Activated CD8-positive, alpha-beta T cell treated with anti-CD3 and anti-CD28 coated beads for 36 hours (primary cell): ENCODE measurements around the gene KRT34. TPM values are rescaled to one million over a fixed set of nuclear protein-coding genes. Genes with fewer than 3 reads are reported as not detected.
"Not testable (repeated sequence)": the region's sequence is repeated elsewhere in the genome, so short reads cannot be mapped to it uniquely, and the experiment has no call there.

Source experiments
- ATAC-seq: fragments of 200-7000 bp; cut with Tn5 transposase; one replicate; pipeline ENCODE4 v1.10.0; 2021; ENCODE audit warnings: mild to moderate bottlenecking, moderate library complexity
- CTCF ChIA-PET: fragments of 350-600 bp; sonication (Branson Sonifier 250); formaldehyde crosslinking; loops from one replicate; lab custom pipeline; 2021; ENCODE audit warnings: antibody characterized with exemption; lab: Charles Lee
- POLR2A ChIA-PET: fragments of 350-600 bp; sonication (Branson Sonifier 250); formaldehyde crosslinking; loops from one replicate; lab custom pipeline; 2021; ENCODE audit warnings: antibody characterized with exemption; lab: Charles Lee
- DNase-seq: peaks from one replicate; pipeline ENCODE4 v3.0.0-alpha.2; 2020
- H3K27ac Mint-ChIP-seq: one replicate; pipeline ENCODE4 v1.8.0; 2021; ENCODE audit warnings: mild to moderate bottlenecking, mixed read lengths
- H3K27me3 Mint-ChIP-seq: one replicate; pipeline ENCODE4 v1.8.0; 2021; ENCODE audit warnings: mixed read lengths
- H3K36me3 Mint-ChIP-seq: one replicate; pipeline ENCODE4 v1.8.0; 2021; ENCODE audit warnings: low read depth, mixed read lengths
- H3K4me1 Mint-ChIP-seq: one replicate; pipeline ENCODE4 v1.8.0; 2021; ENCODE audit warnings: low read depth, mixed read lengths
- H3K4me3 Mint-ChIP-seq: one replicate; pipeline ENCODE4 v1.8.0; 2021; ENCODE audit warnings: mild to moderate bottlenecking, moderate library complexity, mixed read lengths
- H3K9me3 Mint-ChIP-seq: one replicate; pipeline ENCODE4 v1.8.0; 2021; ENCODE audit warnings: mixed read lengths
- CTCF ChIP-seq: fragments of 200-600 bp; IDR thresholded peaks from one replicate; pipeline ENCODE4 v1.8.0; 2022; ENCODE audit warnings: antibody characterized with exemption, mild to moderate bottlenecking
- intact Hi-C: fragments of 100-400 bp; cut with micrococcal nuclease; formaldehyde crosslinking; loops from one replicate; pipeline ENCODE4 v1.10.0; 2022
- total RNA-seq, 2 experiments: library from RNA; stranded (reverse); gene quantifications; one replicate each; pipeline ENCODE4 v1.2.3, GENCODE V29; 2021

Gene KRT34
- not detected for total RNA-seq

- H3K27ac Mint-ChIP-seq, ATAC-seq, H3K4me3 Mint-ChIP-seq, H3K27me3 Mint-ChIP-seq, H3K36me3 Mint-ChIP-seq, intact Hi-C loops, H3K4me1 Mint-ChIP-seq, DNase-seq, H3K9me3 Mint-ChIP-seq: not testable (repeated sequence)
- POLR2A ChIA-PET = interaction anchor here (1.7 kb wide), 1 partner anchor 22 kb away, joined by 4 read pairs; no protein-coding TSS in a partner anchor
- CTCF ChIA-PET = interaction anchor here (0.9 kb wide), 1 partner anchor 28 kb away, joined by 3 read pairs; no protein-coding TSS in a partner anchor
Observed at GRCh38 chr17:41381943-41382342, at the start of gene KRT34. Gene KRT34, minus strand, starts transcription at chr17:41382306. Its CDS starts 60 bp downstream, at chr17:41382246.

GRCh38 chr17:41430376-41430775 lies 48.3 kb upstream of the KRT34 start:
- intact Hi-C loops, POLR2A ChIA-PET, ATAC-seq, H3K27me3 Mint-ChIP-seq, H3K27ac Mint-ChIP-seq, H3K4me3 Mint-ChIP-seq, DNase-seq, H3K4me1 Mint-ChIP-seq, H3K9me3 Mint-ChIP-seq, H3K36me3 Mint-ChIP-seq: not testable (repeated sequence)
- CTCF ChIA-PET = interaction anchor here (1.0 to 1.5 kb wide), 2 partner anchors 13 to 39 kb away, joined by 3 read pairs; no protein-coding TSS in a partner anchor

GRCh38 chr17:41429667-41430066 lies 47.6 kb upstream of the KRT34 start:
- intact Hi-C loops = no loop called here
- no peak for TF ChIP-seq CTCF
- POLR2A ChIA-PET = no interaction called here
- no peaks in the 10 kb centered on the region for H3K9me3 Mint-ChIP-seq
- peaks cover 3% of the 10 kb centered on the region for H3K27me3 Mint-ChIP-seq
- H3K36me3 Mint-ChIP-seq = no peaks in the 10 kb centered on the region
- no peak overlapping the region for H3K27ac Mint-ChIP-seq
- CTCF ChIA-PET = interaction anchor here (1.3 to 1.5 kb wide), 2 partner anchors 12 kb away, joined by 3 to 4 read pairs; no protein-coding TSS in a partner anchor
- H3K4me1 Mint-ChIP-seq = no peaks in the 10 kb centered on the region
- ATAC-seq (no peak), DNase-seq (no peak)
- no peak overlapping the region for H3K4me3 Mint-ChIP-seq

GRCh38 chr17:41428591-41429291 lies 46.6 kb upstream of the KRT34 start:
- DNase-seq (no peak), ATAC-seq (no peak)
- Mint-ChIP-seq H3K27me3 (peaks cover 3% of the 10 kb centered on the region), H3K9me3 (no peaks in the 10 kb centered on the region), H3K27ac (no peak overlapping the region), H3K4me1 (no peaks in the 10 kb centered on the region), H3K36me3 (no peaks in the 10 kb centered on the region), H3K4me3 (no peak overlapping the region)
- intact Hi-C loops = no loop called here
- ChIA-PET POLR2A (no interaction called here), CTCF (interaction anchor here (1.3 kb wide), 1 partner anchor 11 kb away, joined by 4 read pairs; no protein-coding TSS in a partner anchor)
- no peak for TF ChIP-seq CTCF

DNA sequence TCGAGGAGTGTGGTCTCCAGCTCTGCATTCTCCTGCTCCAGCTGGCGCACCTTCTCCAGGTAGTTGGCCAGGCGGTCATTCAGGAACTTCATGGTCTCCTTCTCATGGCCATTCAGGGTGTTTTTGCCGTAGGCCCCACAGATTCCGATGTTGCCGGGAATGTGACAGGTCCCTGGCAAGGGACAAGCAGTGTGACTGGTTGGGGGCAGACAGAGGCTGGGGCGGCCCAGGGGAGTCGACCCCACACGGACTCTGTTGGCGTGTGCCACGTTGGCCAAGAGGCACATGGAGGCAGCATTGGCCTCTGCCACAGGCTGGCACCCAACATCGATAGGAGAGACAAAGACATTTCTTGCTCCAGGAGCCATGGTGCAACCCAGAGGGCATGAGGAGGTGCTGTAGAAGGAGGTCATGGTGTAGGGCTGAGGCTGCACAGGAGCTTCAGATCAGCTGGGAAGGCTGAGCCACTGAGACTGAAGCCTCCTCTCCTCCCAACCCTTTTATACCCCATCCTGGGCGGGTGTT lies 42.1 kb upstream of the KRT34 start, which contains the start of gene KRT37:
KRT37 (minus strand) TSS at position 475 of the 525 bp plus-strand sequence; CDS start at position 413, 62 bp downstream.
- TF ChIP-seq CTCF = no peak
- no peak within 1 kb of the TSS for H3K4me3 Mint-ChIP-seq
- no peaks in the 10 kb centered on the region for H3K27me3 Mint-ChIP-seq
- intact Hi-C loops = no loop called here
- POLR2A ChIA-PET = no interaction called here
- H3K36me3 Mint-ChIP-seq = no peaks in the 10 kb centered on the region
- CTCF ChIA-PET = no interaction called here
- ATAC-seq (no peak), DNase-seq (no peak)
- H3K4me1 Mint-ChIP-seq = peaks cover 4% of the 10 kb centered on the region
- H3K27ac Mint-ChIP-seq = no peak within 1 kb of the TSS
- no peaks in the 10 kb centered on the region for H3K9me3 Mint-ChIP-seq

GRCh38 chr17:41422586-41422985 lies 40.5 kb upstream of the KRT34 start:
- intact Hi-C loops, ATAC-seq, H3K4me1 Mint-ChIP-seq: not testable (repeated sequence)

More at GRCh38 chr17:41422586-41422985, 40.5 kb upstream of the KRT34 start:
- H3K4me3 Mint-ChIP-seq, DNase-seq, H3K36me3 Mint-ChIP-seq, CTCF ChIA-PET, H3K27me3 Mint-ChIP-seq, H3K9me3 Mint-ChIP-seq, POLR2A ChIA-PET, H3K27ac Mint-ChIP-seq: not testable (repeated sequence)
